Tibial nerve (tissue), 4 donors: ENCODE results near the gene ITGA1. TPM values are rescaled to one million over a fixed set of nuclear protein-coding genes. Genes with fewer than 3 reads are reported as not detected.

Source experiments
- DNase-seq, 2 donors: peaks; one replicate each; pipeline ENCODE4 v3.0.0-alpha.2; 2019; ENCODE audit warnings: low spot score in 2 of 2
- H3K27ac ChIP-seq, 4 donors: fragments of 200-600 bp; sonication (generic) in 3 of 4; one replicate each; pipeline ENCODE4 v1.5.1; 2017 to 2019; ENCODE audit warnings: mild to moderate bottlenecking in 1 of 4
- H3K27me3 ChIP-seq, 2 donors: fragments of 200-600 bp; sonication (generic) in 1 of 2; one replicate each; pipeline versions ENCODE4 v1.5.1 to v1.6.0; 2017 to 2019
- H3K36me3 ChIP-seq, 3 donors: fragments of 200-600 bp; sonication (generic); one replicate each; pipeline ENCODE4 v1.5.1; 2018 to 2019
- H3K4me1 ChIP-seq, 4 donors: fragments of 200-600 bp; sonication (generic) in 3 of 4; one replicate each; pipeline ENCODE4 v1.5.1; 2017 to 2019
- H3K4me3 ChIP-seq, 4 donors: fragments of 200-600 bp; sonication (generic) in 3 of 4; one replicate each; pipeline ENCODE4 v1.5.1; 2017 to 2019; ENCODE audit warnings: mild to moderate bottlenecking in 1 of 4, moderate library complexity in 1 of 4
- H3K9me3 ChIP-seq, 4 donors: fragments of 200-600 bp; sonication (generic) in 3 of 4; one replicate each; pipeline ENCODE4 v1.5.1; 2017 to 2019
- CTCF ChIP-seq, 5 experiments: fragments of 200-600 bp in 3 of 5; fragments of 450-650 bp in 2 of 5; sonication (generic) in 3 of 5; IDR thresholded peaks; one replicate each; pipeline ENCODE4 v1.5.1; 2016 to 2019; ENCODE audit warnings: antibody characterized with exemption in 5 of 5, mild to moderate bottlenecking in 3 of 5, moderate library complexity in 2 of 5
- EP300 ChIP-seq, 2 donors: sonication (generic); formaldehyde crosslinking; IDR thresholded peaks; one replicate each; pipeline ENCODE4 v1.6.1; 2017; ENCODE audit warnings: antibody characterized with exemption in 2 of 2, mild to moderate bottlenecking in 1 of 2
- POLR2A ChIP-seq, 2 donors: fragments of 450-650 bp; IDR thresholded peaks; one replicate each; pipeline ENCODE4 v1.6.1; 2017; ENCODE audit warnings: antibody characterized with exemption in 2 of 2, mild to moderate bottlenecking in 2 of 2, moderate library complexity in 2 of 2
- WGBS, 2 donors: methylation state at CpG; one replicate each; pipeline ENCODE4 v1.1.5; 2018; 5-methylcytosine and 5-hydroxymethylcytosine counted together
- total RNA-seq, 4 donors: library from RNA; depleted of rRNA; stranded (reverse); fragments of >200 nt; gene quantifications; one replicate each; pipeline ENCODE4 v1.1.0, GENCODE V29; 2016

ITGA1 gene
- total RNA-seq, 4 donors from 2014 or later = 26.8 to 62.5 (median 27.7) TPM

GRCh38 chr5:53001541-53001940 lies 213.8 kb downstream of the ITGA1 start:
- Histone ChIP-seq H3K27ac (peak overlapping the region in 1 of 4 donors; percentile 35), H3K4me1 (peaks cover 0 to 18% (median 2%) of the 10 kb centered on the region in 4 donors), H3K27me3 (no peaks in the 10 kb centered on the region), H3K4me3 (no peak overlapping the region), H3K9me3 (no peaks in the 10 kb centered on the region), H3K36me3 (no peaks in the 10 kb centered on the region)
- DNase-seq = no peak
- TF ChIP-seq EP300 (IDR thresholded peaks at IDR 0.05) = no peak
- no peak for TF ChIP-seq CTCF (IDR thresholded peaks at IDR 0.05)
- TF ChIP-seq POLR2A (IDR thresholded peaks at IDR 0.05) = no peak
- 81 to 84% methylated on average over 4 of the region's 4 CpGs for WGBS, 2 donors

- H3K36me3 ChIP-seq = no peaks in the 10 kb centered on the region
- 26 to 33% methylated on average over 1 of the region's 1 CpG for WGBS, 2 donors
- no peak for TF ChIP-seq CTCF (IDR thresholded peaks at IDR 0.05)
- no peak for TF ChIP-seq POLR2A (IDR thresholded peaks at IDR 0.05)
- no peak for TF ChIP-seq EP300 (IDR thresholded peaks at IDR 0.05)
- DNase-seq = no peak
- no peak overlapping the region for H3K4me3 ChIP-seq
- peaks cover 0 to 26% (median 4%) of the 10 kb centered on the region in 4 donors for H3K4me1 ChIP-seq
- no peaks in the 10 kb centered on the region for H3K27me3 ChIP-seq
- H3K9me3 ChIP-seq = no peaks in the 10 kb centered on the region
- no peak overlapping the region for H3K27ac ChIP-seq
These were observed 214.8 kb downstream of the ITGA1 start for GRCh38 chr5:53002491-53002890.

- H3K36me3 ChIP-seq = no peaks in the 10 kb centered on the region
- H3K9me3 ChIP-seq = no peaks in the 10 kb centered on the region
- no peak for DNase-seq
- no peak overlapping the region for H3K4me3 ChIP-seq
- TF ChIP-seq CTCF (IDR thresholded peaks at IDR 0.05) = no peak
- no peak for TF ChIP-seq POLR2A (IDR thresholded peaks at IDR 0.05)
- no peak for TF ChIP-seq EP300 (IDR thresholded peaks at IDR 0.05)
- H3K4me1 ChIP-seq = peaks cover 0 to 20% (median 4%) of the 10 kb centered on the region in 4 donors
- H3K27ac ChIP-seq = no peak overlapping the region
- H3K27me3 ChIP-seq = no peaks in the 10 kb centered on the region
- WGBS, 2 donors = 94 to 100% methylated on average over 1 of the region's 1 CpG
These were observed 215.4 kb downstream of the ITGA1 start for GRCh38 chr5:53003144-53003543.

GRCh38 chr5:53006911-53007890 lies 219.5 kb downstream of the ITGA1 start:
- TF ChIP-seq POLR2A (IDR thresholded peaks at IDR 0.05) = no peak
- no peak for TF ChIP-seq CTCF (IDR thresholded peaks at IDR 0.05)
- TF ChIP-seq EP300 (IDR thresholded peaks at IDR 0.05) = no peak
- Histone ChIP-seq H3K27ac (peak overlapping the region in 1 of 4 donors; percentile 21), H3K4me3 (no peak overlapping the region), H3K27me3 (no peaks in the 10 kb centered on the region), H3K4me1 (peaks cover 0 to 11% (median 3%) of the 10 kb centered on the region in 4 donors), H3K36me3 (no peaks in the 10 kb centered on the region), H3K9me3 (no peaks in the 10 kb centered on the region)
- 44 to 49% methylated on average over 4 of the region's 4 CpGs for WGBS, 2 donors
- no peak for DNase-seq

- no peak for DNase-seq
- TF ChIP-seq EP300 (IDR thresholded peaks at IDR 0.05) = no peak
- TF ChIP-seq CTCF (IDR thresholded peaks at IDR 0.05) = no peak
- TF ChIP-seq POLR2A (IDR thresholded peaks at IDR 0.05) = no peak
- no peaks in the 10 kb centered on the region for H3K27me3 ChIP-seq
- peaks cover 0 to 11% (median 3%) of the 10 kb centered on the region in 4 donors for H3K4me1 ChIP-seq
- no peak overlapping the region for H3K4me3 ChIP-seq
- peaks cover 0 to 7% (median 0%) of the 10 kb centered on the region in 4 donors for H3K9me3 ChIP-seq
- H3K27ac ChIP-seq = no peak overlapping the region
- 33 to 60% methylated on average over 1 of the region's 1 CpG for WGBS, 2 donors
- no peaks in the 10 kb centered on the region for H3K36me3 ChIP-seq
These were observed 221.0 kb downstream of the ITGA1 start for GRCh38 chr5:53008751-53009150.
